K562 treated with DMSO at 1 percent for 4 hours (cell line): ENCODE results near the gene DRG2. TPM values are rescaled to one million over a fixed set of nuclear protein-coding genes. Genes with fewer than 3 reads are reported as not detected.

Experiments used
- total RNA-seq: library from RNA; unstranded; fragments of 300-600 nt; gene quantifications from 2 replicates; pipeline ENCODE4 v1.2.3, GENCODE V29; 2022; ENCODE audit not compliant: insufficient read depth

DRG2 gene, protein sequence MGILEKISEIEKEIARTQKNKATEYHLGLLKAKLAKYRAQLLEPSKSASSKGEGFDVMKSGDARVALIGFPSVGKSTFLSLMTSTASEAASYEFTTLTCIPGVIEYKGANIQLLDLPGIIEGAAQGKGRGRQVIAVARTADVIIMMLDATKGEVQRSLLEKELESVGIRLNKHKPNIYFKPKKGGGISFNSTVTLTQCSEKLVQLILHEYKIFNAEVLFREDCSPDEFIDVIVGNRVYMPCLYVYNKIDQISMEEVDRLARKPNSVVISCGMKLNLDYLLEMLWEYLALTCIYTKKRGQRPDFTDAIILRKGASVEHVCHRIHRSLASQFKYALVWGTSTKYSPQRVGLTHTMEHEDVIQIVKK
- total RNA-seq, result 20.4 and 25.8 TPM in 2 replicates

GRCh38 chr17:18087610-18088491 is at the start of gene DRG2:
TSS of gene DRG2 (plus strand) at chr17:18087948. CDS start at chr17:18088024, 76 bp downstream.

GRCh38 chr17:18038861-18039534 is 48.8 kb upstream of the DRG2 start, which contains the start of the genes ATPAF2 and GID4:
TSS of gene ATPAF2 (minus strand) at chr17:18039168. CDS start at chr17:18039013, 155 bp downstream.
TSS of gene GID4 (plus strand) at chr17:18039408. CDS start at chr17:18039465, 57 bp downstream.

DNA sequence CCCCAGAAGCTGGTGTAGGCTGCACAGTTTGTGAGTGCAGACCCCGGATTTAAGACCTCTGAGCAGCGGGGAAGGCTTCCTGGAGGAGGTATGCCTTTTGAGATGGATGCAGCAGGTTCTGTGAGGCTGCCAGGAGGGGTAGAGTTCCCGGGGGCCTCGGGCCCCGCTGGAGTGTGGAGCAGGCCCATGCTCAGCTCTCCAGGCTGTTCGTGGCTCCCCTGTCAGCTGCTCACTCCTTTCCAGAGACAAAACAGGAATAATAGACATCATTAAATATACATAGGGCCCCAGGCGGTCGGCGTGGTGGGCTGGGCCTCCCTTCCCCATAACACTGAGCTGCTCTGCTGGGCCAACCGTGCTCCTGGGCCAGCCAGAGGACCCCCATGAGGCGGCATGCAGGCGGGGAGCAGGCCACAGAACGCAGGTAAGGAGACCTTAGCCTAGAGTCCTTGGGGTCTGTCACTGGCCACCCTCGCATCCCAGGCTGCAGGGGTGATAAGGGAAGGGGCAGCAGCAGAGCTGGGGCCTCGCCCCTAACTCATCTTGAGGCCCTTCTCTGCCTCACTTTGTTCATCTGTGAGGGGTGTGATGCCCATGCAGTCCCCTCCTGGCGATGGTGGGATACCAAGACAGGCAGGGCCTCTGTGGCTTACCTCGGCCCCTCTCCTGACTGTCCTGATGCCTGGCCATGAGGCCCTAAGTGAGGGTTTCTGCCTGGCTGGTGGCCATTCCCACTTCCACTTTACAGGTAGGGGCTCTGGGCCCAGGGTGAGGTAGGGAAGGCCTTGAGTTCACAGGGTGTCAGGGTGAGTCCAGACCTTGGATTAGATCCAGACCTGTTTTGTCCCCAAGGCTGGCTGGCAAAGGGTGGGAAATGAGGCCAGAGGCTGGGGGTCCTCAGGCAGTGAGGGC is 20.9 kb downstream of the DRG2 start, which contains the start of gene MYO15A:
TSS of gene MYO15A (plus strand) at position 356 of the 912 bp plus-strand sequence. CDS start 10,045 bp downstream, outside the sequence.

Other genes starting within 250 kb of the DRG2 start
- 10.3 TPM in 2 replicates for gene TOM1L2, start 115.5 kb upstream of the DRG2 start, total RNA-seq
- gene DRC3, start 115.1 kb upstream of the DRG2 start, total RNA-seq, result 0.64 and 0.84 TPM in 2 replicates
- 15.9 and 19.8 TPM in 2 replicates for gene ATPAF2, start 48.8 kb upstream of the DRG2 start, total RNA-seq
- 3.9 and 6.8 TPM in 2 replicates for gene GID4, start 48.5 kb upstream of the DRG2 start, total RNA-seq
- not detected in 2 replicates for gene MYO15A, start 20.8 kb downstream of the DRG2 start, total RNA-seq
- gene ALKBH5, start 95.9 kb downstream of the DRG2 start, total RNA-seq, result 43.9 and 56.3 TPM in 2 replicates
- 14.3 and 15.4 TPM in 2 replicates for gene LLGL1, start 137.7 kb downstream of the DRG2 start, total RNA-seq
- gene FLII, start 170.8 kb downstream of the DRG2 start, total RNA-seq, result 114 and 132 TPM in 2 replicates
- gene MIEF2, start 172.7 kb downstream of the DRG2 start, total RNA-seq, result 3.5 and 5.8 TPM in 2 replicates
- gene TOP3A, start 227.0 kb downstream of the DRG2 start, total RNA-seq, result 19.3 and 22.3 TPM in 2 replicates
- 12.9 and 13.6 TPM in 2 replicates for gene SMCR8, start 227.3 kb downstream of the DRG2 start, total RNA-seq